HG03039 (cell line): ENCODE measurements around the gene THAP5.
"Not testable (repeated sequence)": the region's sequence is repeated elsewhere in the genome, so short reads cannot be mapped to it uniquely, and the experiment has no call there.

Experiments used
- ATAC-seq: cut with Tn5 transposase; IDR thresholded peaks from one replicate; pipeline ENCODE4 v1.9.1; 2021; ENCODE audit warnings: mild to moderate bottlenecking, moderate library complexity; ENCODE audit not compliant: unreplicated experiment

THAP5 gene

DNA sequence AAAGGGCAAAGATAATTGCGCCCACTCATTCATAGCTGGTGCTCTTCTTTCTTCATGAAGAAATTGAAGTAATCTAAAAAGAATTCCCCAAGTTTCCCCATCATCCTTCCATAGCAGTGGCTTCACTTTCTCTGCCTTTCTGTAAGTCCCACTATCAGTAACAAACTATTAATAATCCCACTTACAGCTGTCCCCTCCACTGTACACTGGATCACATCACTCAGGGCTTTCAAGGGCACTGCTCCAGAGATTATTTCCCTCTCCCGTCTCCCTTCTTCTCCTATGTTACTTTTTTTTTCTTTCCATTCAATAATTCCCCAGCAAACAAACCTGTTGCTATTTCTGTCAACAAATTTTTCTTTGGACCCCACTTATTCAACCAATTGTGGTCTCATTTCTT lies 16.3 kb upstream of the THAP5 start:
- ATAC-seq = no peak

DNA sequence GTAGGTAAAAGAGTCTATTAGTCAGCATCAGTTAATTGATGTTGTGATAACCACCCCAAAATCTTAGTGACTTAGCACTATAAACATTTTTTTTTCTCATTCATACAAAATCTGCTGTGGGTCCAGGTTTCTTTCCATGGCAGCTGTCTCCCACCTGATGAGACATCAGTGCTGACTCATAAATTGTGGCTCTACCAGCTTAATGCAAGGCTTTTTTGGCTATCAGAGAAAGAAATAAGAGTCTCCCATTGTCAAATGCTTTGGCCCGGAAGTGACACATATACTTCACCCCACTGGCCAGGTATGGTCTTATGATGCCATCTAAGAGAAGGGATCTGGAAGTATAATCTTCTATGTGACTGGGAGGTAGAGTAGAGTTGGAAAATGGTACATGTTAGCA lies 14.7 kb upstream of the THAP5 start:
- no peak for ATAC-seq

DNA sequence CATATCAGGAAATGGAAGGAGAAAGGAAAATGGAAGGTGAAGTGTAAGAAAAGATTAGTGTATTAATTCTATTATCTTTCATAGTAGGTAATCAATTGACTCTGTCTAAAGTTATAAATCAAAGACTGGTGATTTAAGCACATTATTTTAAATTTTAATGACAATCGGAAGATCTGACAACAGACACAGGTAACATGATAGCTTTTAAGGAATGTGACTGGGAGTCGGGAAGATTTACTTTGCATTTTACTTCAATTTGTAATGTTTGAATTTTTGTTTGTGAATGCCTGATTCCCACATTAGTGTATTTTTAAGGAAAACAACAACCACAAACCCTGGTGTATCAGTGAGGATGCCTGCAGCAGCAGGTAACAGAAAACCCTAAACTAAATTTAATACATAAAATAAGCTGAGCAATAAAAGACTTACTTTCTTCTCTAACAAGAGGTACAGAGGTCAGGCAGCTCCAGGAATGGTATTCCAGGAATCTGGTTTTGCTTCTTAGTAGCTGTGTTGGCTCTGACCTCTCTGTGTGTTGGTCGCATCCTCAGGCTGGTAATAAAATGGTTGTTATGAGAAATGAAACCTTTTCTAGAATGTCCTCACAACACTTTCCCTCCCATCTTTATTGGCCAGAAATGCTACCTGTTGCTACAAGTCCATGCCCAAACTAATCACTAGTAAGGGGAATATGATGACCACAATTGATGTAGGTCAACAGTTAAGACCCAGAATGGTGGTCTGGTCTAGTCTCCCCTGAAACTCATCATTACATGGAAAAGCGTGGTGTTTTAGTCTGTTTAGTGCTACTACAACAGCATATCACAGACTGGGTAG lies 12.4 kb upstream of the THAP5 start:
- ATAC-seq = no peak

DNA sequence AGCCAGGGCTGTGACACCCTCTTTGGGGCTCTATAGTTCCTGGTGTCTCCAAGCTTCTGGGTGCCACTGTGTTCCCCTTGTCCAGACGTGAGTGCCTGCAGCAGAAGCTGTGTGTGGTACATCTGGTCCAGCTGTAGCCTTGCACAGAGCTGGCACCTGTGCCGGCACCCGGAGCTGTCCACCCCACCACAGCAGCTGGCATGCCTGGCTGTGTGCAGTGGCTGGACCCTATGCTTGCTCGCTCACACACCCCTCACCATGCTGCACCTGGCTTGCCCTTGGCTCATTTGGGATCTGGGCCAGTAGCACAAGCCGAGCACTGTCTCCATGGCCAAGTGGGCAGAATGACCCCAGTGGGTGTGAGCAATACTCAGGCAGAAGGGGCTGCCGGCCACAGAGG lies 10.8 kb upstream of the THAP5 start:
- no peak for ATAC-seq

DNA sequence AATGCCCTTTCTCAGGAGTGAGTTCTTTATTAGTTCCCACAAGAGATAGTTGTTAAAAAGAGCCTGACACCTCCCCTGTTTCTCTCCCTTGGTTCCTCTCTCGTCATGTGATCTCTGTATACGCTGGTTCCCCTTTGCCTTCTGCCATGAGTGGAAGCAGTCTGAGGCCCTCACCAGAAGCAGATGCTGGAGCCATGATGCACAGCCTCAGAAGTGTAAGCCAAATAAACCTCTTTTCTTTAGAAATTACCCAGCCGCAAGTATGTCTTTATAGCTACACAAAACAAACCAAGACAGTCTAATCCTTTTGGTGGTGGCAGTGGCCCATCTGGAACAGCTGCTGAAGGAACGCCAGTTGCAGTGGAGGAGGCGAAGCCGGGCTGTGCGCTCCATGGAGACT lies 9.4 kb upstream of the THAP5 start:
- ATAC-seq = no peak

DNA sequence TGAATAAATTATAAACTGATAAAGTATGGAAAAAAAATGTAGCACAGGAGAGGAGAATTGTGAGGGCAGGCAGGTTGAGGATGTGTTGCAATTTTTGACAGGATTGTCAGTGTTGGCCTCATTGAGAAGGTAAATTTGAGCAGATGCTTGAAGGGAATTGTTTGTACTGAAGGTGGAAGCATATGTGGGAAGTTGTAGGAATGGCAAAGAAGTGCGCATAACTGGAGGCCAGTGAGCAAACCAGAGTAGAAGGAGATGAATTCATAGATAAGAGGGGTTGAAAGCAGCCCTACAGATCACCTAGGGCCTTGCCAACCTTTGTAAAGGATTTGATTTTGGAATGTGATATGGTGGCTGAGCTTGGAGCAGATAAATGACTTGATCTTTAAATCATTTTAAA lies 6.6 kb upstream of the THAP5 start:
- ATAC-seq = no peak

DNA sequence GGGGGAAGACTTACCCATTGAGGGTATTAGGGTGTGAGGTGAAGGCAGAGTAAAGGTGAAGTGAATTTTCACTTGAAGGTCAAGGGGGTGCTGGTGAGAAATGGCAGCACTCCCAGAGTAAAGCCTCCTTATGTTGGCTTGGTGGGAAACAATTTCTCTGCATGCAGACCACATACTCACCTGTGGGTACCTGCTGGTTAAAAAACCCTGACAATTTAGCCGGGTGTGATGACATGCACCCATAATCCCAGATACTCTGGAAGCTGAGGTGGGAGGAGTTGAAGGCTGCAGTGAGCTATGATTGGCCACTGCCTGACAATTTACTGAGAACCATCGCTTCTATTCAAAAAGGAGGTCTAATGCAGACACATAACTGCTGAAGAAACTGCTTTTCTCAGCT lies 5.7 kb upstream of the THAP5 start:
- no peak for ATAC-seq

DNA sequence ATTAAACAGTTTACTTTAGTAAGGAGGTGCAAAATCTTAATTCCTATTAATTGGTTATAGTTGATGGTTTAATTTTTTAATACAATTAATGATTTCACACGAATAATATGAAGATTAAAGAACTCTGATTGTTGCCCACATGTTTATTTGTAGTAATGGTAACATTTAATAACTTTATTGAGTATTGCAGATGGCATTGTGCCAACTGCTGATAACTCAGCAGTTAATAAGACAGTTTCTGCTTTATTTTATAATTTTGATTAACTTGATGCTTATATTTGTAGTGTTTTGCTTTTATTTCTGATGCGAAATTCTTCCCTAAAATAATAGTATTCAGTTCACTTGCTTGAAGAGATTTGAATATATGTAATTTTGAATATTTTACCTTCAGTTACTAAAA lies 3.0 kb upstream of the THAP5 start:
- ATAC-seq = no peak

DNA sequence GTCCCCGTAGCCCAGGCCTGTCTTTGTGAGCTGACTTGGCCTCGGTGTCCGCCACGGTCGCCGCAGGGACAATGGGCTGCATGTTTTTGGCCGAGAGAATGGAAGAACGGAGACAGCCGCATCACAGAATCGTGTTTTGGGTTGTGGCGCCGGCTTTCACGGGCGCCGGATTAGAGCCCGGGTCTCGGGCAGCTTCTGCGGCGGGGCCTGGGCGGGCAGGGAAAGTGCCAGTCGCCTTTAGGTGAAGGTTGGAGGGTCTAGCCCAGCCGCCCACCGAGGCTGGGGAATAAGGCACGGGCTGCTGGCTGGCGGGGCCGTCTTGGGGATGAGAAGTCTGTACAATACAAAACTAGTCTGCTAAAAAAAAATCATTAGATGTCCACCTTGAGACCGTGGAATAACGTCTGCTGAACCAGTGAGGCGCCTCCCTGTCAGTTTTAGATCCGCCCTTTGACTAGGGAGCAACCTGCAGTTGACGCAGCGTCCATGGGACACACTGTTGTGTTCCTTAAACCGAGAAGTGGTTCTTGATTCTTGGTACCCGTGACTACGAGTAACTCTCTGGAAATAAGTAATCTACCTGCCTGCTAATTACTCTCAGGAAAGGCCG lies 745 bp upstream of the THAP5 start:
- ATAC-seq = peak; percentile 20

DNA sequence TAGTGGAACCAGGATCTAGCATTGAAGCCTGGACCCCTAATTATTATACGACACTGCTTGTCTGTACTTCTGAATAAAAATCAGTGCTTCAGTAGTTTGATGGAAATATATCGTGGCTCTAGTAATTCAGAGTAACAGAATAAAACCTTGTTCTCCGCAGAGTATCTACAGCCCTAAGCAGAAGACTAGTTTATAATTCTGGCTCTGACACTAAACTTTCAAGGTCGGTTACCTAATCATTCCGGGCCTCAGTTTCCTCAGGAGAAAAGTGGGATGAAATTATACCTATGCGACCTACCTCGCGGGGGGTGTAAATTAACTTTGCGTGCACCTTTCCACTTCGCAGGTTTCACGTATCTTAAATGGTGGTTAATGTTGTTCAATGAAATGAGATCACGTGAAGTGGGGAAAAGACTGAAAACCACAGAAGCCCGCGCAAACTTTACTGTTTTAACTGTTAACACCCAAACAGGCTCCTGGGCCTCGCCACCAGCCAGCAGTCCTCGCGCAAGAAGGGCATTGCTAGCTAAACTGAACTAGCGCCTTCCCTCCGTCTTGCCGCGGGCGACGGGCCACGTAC lies 615 bp downstream of the THAP5 start:
- ATAC-seq = no peak

DNA sequence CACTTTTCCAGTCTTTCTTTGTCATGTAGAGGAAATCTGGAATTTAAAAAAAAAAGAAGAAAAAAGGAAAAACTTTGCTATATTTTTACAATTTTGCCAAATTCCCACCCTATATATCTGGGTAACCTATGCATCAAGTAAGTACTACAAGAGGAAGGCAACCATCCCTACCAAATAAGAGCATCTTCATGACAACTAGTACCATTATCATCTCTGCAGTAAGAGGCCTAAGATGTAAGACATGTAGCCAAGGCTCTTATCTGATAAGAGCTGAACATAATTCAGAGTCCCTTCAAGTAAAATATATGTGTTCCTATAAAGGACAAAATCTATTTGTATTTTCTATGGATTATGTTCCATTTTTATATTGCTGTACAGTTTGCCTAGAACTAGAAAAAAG lies 3.5 kb downstream of the THAP5 start:
- no peak for ATAC-seq

DNA sequence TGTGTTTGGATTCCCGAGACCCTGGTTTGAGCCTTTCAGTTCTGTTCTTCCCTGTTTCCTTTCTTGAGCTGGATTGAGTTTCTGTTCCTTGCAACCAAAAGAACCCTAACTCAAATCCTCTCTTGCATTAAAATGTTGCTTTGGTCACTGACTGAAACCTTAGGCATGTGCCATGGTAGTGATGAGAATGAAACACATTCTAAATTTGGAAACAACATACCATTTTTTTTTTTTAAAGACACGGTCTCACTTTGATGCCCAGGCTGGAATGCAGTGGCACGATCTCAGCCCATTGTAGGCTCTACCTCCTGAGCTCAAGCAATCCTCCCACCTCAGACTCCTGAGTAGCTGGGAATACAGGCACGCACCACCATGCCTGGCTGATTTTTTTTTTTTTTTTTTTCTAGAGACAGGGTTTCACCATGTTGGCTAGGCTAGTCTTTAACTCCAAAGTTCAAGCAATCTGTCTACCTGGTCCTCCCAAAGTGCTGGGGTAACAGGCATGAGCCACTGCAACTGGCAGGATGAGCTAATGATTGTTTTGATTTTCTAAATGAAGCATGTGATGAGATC lies 8.4 kb downstream of the THAP5 start:
- no peak for ATAC-seq

DNA sequence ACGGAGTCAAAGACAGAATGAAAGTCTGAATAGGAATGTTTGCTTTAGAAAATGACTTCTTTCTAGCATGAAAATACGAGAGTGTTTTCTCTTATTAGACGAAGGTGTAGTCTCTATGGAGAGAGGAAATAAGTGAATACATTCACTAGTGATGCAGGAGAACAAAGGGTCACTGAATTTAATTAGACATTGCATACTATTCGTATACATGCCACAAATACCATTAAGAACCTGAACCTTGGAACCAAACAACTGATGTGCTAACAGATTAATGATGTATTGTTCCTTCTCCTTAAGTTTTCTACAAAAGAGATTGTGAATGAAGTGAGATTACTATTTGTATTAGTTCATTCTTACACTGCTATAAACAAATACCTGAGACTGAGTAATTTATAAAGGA lies 10.3 kb downstream of the THAP5 start:
- no peak for ATAC-seq

DNA sequence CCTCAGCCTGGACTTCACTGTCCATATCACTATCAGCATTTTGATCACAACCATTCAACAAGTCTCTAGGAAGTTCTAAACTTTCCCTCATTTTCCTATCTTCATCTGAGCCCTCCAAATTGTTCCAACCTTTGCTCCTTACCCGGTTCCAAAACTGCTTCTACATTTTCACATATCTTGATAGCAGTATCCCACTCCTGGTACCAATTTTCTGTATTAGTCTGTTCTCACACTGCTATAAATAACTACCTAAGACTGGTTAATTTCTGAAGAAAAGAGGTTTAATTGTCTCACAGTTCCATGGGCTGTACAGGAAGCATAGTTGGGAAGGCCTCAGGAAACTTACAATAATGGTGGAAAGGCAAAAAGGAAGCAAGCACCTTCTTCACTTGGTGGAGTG lies 11.9 kb downstream of the THAP5 start:
- ATAC-seq = no peak

DNA sequence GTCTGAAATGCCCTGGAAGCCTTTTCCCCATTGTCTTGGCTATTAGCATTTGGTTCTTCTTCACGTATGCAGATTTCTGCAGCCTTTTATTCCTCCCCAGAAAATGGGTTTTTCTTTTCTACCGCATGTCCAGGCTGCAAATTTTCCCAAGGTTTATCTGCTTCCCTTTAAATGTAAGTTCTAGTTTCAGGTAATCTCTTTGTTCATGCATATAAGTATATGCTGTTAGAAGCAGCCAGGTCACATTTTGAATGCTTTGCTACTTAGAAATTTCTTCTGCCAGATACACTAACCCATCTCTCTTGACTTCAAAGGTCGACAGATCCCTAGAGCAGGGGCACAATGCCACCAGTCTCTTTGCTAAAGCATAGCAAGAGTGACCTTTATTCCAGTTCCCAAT lies 12.3 kb downstream of the THAP5 start:
- ATAC-seq = no peak

DNA sequence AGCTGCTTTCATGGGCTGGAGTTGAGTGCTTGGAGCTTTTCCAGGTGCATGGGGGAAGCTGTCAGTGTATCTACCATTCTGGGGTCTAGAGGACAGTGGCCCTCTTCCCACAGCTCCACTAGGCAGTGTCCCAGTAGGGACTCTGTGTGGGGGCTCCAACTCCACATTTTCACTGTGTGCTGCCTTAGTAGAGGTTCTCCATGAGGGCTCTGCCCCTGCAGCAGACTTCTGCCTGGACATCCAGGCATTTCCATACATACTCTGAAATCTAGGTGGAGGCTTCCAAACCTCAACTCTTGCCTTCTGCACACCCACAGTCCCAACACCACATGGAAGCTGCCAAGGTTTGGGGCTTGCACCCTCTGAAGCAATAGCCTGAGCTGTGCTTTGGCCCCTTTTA lies 12.8 kb downstream of the THAP5 start:
- not testable (repeated sequence) for ATAC-seq

DNA sequence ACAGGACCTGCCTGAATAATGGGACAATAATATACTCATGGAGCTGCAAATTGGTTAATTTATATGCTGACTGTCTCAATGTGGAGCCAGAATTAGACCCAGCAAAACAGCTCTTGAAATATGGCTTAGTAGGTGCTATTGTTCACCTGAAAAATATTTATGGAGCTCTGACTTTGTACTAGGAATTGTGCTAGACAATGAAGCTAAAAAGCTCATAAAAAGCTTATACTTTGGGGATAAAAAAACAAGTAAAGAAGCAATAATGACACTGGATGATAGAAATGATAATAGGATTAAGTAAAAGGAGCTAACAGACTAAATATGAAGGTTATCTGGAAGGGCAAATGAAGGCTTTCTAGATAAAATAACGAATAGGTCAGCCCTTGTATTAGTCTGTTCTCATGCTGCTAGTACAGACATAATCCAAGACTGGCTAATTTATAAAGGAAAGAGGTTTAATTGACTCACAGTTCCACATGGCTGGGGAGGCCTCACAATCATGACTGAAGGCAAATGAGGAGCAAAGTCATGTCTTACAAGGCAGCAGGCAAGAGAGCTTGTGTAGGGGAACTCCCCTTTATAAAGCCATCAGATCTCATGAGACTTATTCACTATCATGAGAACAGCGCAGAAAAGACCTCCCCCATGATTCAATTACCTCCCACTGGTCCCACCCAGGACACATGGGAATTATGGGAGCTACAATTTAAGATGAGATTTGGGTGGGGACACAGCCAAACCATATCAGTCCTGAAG lies 21.2 kb downstream of the THAP5 start:
- not testable (repeated sequence) for ATAC-seq

DNA sequence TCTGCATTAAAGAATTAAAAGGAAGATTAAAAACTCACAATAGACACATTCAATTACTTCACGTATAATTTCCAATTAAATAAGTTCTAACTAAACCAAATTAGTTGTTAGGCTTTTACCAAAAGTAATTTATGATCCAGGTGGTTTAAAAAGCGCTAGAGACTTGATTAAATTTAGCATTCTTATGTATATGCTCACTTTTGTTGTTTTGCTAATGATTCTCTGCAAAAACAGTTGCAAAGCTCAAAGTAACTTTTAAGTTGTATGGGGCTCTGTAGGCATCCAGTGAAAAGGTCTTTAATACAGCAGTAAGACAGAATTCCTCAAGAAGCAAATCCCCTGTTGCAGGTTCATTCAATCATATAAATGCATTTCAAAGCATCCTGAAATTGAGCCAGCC lies 28.0 kb downstream of the THAP5 start:
- no peak for ATAC-seq

DNA sequence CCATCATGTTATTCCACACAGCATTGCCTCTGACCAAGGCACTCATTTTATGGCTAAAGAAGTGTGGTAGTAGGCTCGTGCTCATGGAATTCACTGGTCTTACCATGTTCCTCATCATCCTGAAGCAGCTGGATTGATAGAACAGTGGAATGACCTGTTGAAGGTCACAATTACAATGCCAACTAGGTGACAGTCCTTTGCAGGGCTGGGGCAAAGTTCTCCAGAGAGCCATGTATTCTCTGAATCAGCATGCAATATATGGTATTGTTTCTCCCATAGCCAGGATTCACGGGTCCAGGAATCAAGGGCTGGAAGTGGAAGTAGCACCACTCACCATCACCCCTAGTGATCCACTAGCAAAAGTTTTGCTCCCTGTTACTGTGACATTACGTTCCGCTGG lies 30.8 kb downstream of the THAP5 start:
- ATAC-seq = not testable (repeated sequence)

DNA sequence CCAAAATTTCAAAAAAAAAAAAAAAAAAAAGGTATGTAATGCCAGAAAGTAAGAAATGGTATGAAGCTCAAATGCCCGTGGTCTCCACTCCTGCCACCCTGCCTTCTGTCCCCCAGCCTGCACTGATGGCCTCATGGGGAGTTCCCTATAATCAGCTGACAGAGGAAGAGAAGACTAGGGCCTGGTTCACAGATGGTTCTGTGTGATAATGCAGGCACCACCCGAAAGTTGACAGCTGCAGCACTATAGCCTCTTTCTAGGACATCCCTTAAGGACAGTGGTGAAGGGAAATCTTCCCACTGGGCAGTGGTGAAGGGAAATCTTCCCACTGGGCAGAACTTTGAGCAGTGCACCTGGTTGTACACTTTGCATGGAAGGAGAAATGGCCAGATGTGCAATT lies 31.3 kb downstream of the THAP5 start:
- not testable (repeated sequence) for ATAC-seq

DNA sequence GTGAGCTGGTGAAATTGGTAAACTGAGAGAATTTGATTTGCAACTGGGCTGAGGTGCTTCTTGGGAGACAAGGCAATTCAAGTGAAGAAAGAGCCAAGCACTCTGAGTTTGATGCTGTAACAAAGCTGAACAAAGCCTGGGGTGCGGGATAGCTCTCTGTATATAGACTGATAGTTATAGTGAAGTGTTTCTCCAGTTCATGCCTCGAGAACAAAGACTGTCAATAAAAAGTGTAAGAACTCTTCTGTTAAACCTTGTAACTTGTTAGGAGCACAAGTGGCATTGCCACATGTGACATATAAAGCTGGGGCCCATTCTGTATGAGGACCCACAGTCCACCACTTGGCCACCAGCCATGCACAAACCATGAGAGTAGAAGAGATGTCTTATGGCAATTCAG lies 32.3 kb downstream of the THAP5 start:
- no peak for ATAC-seq
